ENCODE data around the gene MDM4. TPM values are rescaled to one million over a fixed set of nuclear protein-coding genes. Genes with fewer than 3 reads are reported as not detected.

The MDM4 gene
- total RNA-seq, 1 donor from 2014 or later = 92.5 TPM

DNA sequence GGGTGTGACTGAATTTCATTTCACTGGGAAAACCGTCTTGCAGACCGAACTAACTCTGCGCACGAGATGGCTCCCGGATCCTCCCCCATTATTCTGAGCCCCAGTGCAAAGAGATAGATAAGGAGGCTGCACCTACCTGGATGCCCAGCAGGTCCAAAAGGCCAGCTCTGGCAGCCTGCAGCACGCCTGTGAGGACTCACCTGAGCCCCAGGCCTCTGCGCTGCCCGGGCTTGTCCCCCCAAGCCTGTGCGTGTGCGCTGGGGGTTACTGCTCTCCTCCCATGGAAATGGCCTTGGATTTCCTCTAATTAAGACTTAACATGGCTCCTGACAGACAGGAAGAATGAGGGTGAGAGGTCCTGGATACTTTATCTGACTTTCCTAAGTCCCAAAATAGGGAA lies 83.4 kb downstream of the MDM4 start:
- TF ChIP-seq, protein P1, sequence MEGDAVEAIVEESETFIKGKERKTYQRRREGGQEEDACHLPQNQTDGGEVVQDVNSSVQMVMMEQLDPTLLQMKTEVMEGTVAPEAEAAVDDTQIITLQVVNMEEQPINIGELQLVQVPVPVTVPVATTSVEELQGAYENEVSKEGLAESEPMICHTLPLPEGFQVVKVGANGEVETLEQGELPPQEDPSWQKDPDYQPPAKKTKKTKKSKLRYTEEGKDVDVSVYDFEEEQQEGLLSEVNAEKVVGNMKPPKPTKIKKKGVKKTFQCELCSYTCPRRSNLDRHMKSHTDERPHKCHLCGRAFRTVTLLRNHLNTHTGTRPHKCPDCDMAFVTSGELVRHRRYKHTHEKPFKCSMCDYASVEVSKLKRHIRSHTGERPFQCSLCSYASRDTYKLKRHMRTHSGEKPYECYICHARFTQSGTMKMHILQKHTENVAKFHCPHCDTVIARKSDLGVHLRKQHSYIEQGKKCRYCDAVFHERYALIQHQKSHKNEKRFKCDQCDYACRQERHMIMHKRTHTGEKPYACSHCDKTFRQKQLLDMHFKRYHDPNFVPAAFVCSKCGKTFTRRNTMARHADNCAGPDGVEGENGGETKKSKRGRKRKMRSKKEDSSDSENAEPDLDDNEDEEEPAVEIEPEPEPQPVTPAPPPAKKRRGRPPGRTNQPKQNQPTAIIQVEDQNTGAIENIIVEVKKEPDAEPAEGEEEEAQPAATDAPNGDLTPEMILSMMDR (conservative IDR thresholded peaks at IDR 0.05) = no peak
- peaks cover 12% of the 10 kb centered on the region for H3K4me1 Mint-ChIP-seq
- no peaks in the 10 kb centered on the region for H3K36me3 Mint-ChIP-seq (ENCODE audit: low read depth)
- no peaks in the 10 kb centered on the region for H3K27me3 Mint-ChIP-seq (ENCODE audit: low read depth)
- no peaks in the 10 kb centered on the region for H3K9me3 Mint-ChIP-seq
- no peak for DNase-seq (ENCODE audit: low read depth, low spot score)
- no peak overlapping the region for H3K4me3 Mint-ChIP-seq
- H3K27ac Mint-ChIP-seq (ENCODE audit: unreplicated experiment) = no peak overlapping the region

DNA sequence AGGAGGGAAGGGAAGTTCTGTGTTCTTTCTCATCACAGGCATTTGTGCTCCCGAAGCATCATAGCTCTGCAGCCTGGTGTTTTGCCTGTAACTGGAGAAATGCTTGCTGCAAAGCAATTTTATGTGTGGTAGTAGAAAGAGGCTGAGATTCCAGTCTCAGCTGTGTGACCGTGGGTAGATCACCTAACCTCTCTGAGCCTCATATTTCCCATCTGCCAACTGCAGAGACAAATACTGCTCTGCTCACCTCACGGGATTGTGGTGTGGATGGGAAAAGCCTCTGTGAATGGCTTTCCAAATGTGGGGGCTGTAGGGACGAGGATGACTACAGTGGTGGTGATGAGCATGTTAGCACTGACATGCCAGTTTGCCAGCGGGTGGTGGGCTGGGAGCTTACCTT lies 84.0 kb downstream of the MDM4 start:
- Mint-ChIP-seq H3K36me3 (ENCODE audit: low read depth) (no peaks in the 10 kb centered on the region), H3K4me1 (peaks cover 12% of the 10 kb centered on the region), H3K4me3 (no peak overlapping the region), H3K27ac (ENCODE audit: unreplicated experiment) (no peak overlapping the region), H3K27me3 (ENCODE audit: low read depth) (no peaks in the 10 kb centered on the region), H3K9me3 (no peaks in the 10 kb centered on the region)
- TF ChIP-seq, protein P1 (conservative IDR thresholded peaks at IDR 0.05) = no peak
- no peak for DNase-seq (ENCODE audit: low read depth, low spot score)

DNA sequence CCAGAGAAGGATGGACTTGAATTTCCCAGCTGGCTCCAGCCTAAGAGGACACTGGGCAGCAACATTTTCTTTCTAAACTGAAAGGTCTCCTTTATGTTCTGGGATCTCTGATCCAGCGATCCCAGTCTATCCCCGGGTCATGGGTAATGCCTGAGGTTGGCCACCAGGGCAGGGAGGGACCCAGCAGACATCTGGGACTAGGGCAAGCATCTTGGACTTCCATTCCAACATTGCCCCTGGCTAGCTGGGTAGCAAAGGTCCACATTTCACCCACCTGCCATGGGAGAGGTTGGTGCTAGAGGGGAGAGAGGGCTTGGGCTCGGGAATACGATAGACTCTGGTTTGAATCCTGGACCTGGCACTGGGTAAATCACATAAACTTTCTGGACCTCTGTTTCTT lies 84.8 kb downstream of the MDM4 start:
- H3K27me3 Mint-ChIP-seq (ENCODE audit: low read depth) = no peaks in the 10 kb centered on the region
- no peak overlapping the region for H3K4me3 Mint-ChIP-seq
- H3K27ac Mint-ChIP-seq (ENCODE audit: unreplicated experiment) = no peak overlapping the region
- TF ChIP-seq, protein P1 (conservative IDR thresholded peaks at IDR 0.05) = no peak
- DNase-seq (ENCODE audit: low read depth, low spot score) = no peak
- peaks cover 12% of the 10 kb centered on the region for H3K4me1 Mint-ChIP-seq
- no peaks in the 10 kb centered on the region for H3K36me3 Mint-ChIP-seq (ENCODE audit: low read depth)
- no peaks in the 10 kb centered on the region for H3K9me3 Mint-ChIP-seq

DNA sequence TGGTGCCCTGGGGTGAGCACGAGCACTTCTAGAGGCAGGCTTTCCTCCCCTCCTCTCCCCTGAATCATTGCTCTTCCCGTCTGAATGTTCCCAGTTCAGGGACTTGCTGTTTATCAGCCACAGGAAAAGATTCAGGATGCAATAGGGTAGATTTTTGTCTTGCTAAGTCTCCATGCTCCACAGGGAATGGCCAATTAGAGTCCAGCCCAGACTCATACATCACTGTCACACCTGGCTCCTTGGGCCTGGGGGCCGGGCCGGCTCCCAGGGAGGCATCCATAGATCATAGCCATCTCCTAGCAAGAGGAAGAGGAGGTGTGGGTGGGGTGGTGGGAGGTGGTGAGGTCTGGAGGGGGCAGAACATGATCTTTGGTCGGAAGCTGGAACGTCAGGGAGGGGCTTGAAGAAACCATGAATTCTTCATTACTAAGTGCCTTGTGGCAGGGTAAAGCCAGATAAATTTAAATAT lies 85.9 kb downstream of the MDM4 start:
- Mint-ChIP-seq H3K27ac (ENCODE audit: unreplicated experiment) (no peak overlapping the region), H3K4me1 (peaks cover 12% of the 10 kb centered on the region), H3K36me3 (ENCODE audit: low read depth) (no peaks in the 10 kb centered on the region), H3K27me3 (ENCODE audit: low read depth) (no peaks in the 10 kb centered on the region), H3K4me3 (no peak overlapping the region), H3K9me3 (no peaks in the 10 kb centered on the region)
- no peak for DNase-seq (ENCODE audit: low read depth, low spot score)
- TF ChIP-seq, protein P1 (conservative IDR thresholded peaks at IDR 0.05) = no peak

DNA sequence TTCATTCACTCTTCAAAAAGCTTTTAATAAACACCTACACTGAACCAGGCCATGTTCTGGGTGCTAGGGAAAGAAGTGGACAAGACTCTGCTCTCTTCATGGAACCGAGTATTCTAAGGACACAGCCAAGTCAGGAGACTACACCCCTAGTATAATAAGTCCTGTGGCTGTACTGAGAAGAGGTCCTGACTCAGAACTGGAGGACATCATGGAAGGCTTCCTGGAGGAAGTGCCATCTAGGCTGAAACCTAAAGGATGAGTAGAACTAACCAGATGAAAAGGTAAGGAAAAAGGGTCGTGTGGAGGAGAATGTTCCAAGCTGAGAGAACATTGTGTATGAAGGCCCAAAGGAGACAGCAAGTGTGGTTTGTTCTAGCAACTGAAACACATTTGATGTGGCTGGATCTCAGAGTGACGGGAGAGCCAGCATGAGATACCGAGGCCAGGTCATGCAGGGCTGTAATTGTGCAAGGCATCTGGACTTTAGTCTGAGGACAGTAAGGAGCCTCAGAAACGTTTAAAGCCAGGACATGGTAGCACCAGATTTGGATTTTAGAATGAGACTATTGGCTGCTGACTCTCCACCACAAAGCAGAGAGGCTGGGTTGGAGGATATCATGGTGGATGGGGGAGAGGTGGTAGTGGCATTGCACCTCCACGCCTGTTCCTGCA lies 86.8 kb downstream of the MDM4 start:
- DNase-seq (ENCODE audit: low read depth, low spot score) = no peak
- Mint-ChIP-seq H3K9me3 (no peaks in the 10 kb centered on the region), H3K27me3 (ENCODE audit: low read depth) (no peaks in the 10 kb centered on the region), H3K36me3 (ENCODE audit: low read depth) (no peaks in the 10 kb centered on the region), H3K4me3 (no peak overlapping the region), H3K27ac (ENCODE audit: unreplicated experiment) (no peak overlapping the region), H3K4me1 (peaks cover 12% of the 10 kb centered on the region)
- TF ChIP-seq, protein P1 (conservative IDR thresholded peaks at IDR 0.05) = no peak
